HG02885 (cell line): ENCODE measurements around the gene SLITRK5.

Experiments
- ATAC-seq: cut with Tn5 transposase; IDR thresholded peaks from one replicate; pipeline ENCODE4 v1.9.1; 2021; ENCODE audit warnings: mild to moderate bottlenecking; ENCODE audit not compliant: unreplicated experiment, poor library complexity

The SLITRK5 gene

GRCh38 chr13:87696458-87696857 is 25.3 kb downstream of the SLITRK5 start:
- ATAC-seq, result no peak

- ATAC-seq, result no peak
These were observed 27.1 kb downstream of the SLITRK5 start for GRCh38 chr13:87698268-87698667.

GRCh38 chr13:87709947-87710346 is 38.8 kb downstream of the SLITRK5 start:
- ATAC-seq, result no peak

GRCh38 chr13:87712012-87712411 is 40.8 kb downstream of the SLITRK5 start:
- no peak for ATAC-seq
